SJCRH30 (cell line): ENCODE measurements around the gene WNT2B. TPM values are rescaled to one million over a fixed set of nuclear protein-coding genes. Genes with fewer than 3 reads are reported as not detected.
"Not testable (repeated sequence)": the region's sequence is repeated elsewhere in the genome, so short reads cannot be mapped to it uniquely, and the experiment has no call there.

Experiments used
- DNase-seq, 2 experiments: peaks; one replicate each; pipeline ENCODE4 v3.0.0-alpha.2; 2015 to 2020
- H3K27ac ChIP-seq: fragments of 250-450 bp; sonication (Bioruptor Pico); 2 replicates; pipeline ENCODE4 v1.5.1; 2020; ENCODE audit warnings: mild to moderate bottlenecking, moderate library complexity
- H3K27me3 ChIP-seq: fragments of 250-450 bp; sonication (Bioruptor Pico); 2 replicates; pipeline ENCODE4 v1.5.1; 2020; ENCODE audit warnings: mild to moderate bottlenecking, moderate library complexity
- H3K36me3 ChIP-seq: fragments of 250-450 bp; sonication (Bioruptor Pico); 2 replicates; pipeline ENCODE4 v1.5.1; 2020; ENCODE audit warnings: mild to moderate bottlenecking, moderate library complexity
- H3K4me1 ChIP-seq: fragments of 250-450 bp; sonication (Bioruptor Pico); 2 replicates; pipeline ENCODE4 v1.5.1; 2020; ENCODE audit warnings: mild to moderate bottlenecking, moderate library complexity
- H3K4me3 ChIP-seq: fragments of 250-450 bp; sonication (Bioruptor Pico); 2 replicates; pipeline ENCODE4 v1.5.1; 2020; ENCODE audit warnings: mild to moderate bottlenecking, moderate library complexity
- H3K9me3 ChIP-seq: fragments of 250-450 bp; sonication (Bioruptor Pico); replicated peaks from 2 replicates; pipeline ENCODE4 v1.5.1; 2020; ENCODE audit warnings: mild to moderate bottlenecking, moderate library complexity
- total RNA-seq: library from RNA; depleted of rRNA; stranded (reverse); fragments of >200 nt; shearing (Covaris generic); gene quantifications from 2 replicates; pipeline ENCODE4 v1.2.3, GENCODE V29; 2014; rRNA removed

WNT2B gene
- 0.15 and 0.28 TPM in 2 replicates for total RNA-seq

DNA sequence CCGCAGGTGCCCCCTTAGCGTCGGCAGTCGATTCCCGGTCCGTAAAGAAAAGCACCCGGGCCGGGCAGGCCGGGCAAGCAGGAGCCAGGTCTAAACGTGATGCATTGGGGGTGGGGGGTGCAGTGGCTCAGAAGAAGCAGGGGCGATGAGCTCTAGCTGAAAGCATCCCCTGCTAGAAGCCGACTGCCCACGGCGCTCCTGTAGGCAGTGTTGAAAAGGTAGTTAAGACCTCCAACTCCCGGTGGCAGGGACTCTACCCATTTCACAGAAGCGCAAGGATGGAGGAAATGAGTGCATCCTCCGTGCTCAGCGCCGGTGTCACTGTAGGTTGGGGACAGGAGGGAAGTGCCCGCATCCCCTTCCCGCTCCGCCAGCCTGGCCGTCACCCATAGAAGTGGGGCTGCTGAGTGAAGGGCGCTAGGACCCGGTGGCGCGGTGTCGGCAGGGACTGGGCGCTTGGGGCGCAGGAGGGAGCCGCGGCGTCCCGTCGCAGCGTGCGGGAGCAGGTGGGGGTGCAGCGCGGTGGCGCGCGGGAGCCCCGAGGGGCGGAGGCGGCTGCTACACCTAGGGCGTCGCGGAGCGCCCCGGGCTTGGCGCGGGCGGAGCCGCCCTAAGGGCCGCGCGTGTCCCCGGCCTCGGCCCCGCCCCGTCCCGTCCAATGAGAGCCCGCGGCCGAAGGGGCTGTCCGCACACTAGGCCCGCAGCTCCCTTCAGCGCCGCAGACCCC is at the start of gene WNT2B:
WNT2B (plus strand) TSS at position 688 of the 727 bp plus-strand sequence. CDS start 298 bp downstream, outside the sequence.
- peaks cover 24% of the 10 kb centered on the region for H3K4me1 ChIP-seq
- no peak for DNase-seq
- no peaks in the 10 kb centered on the region for H3K36me3 ChIP-seq
- no peaks in the 10 kb centered on the region for H3K9me3 ChIP-seq
- H3K27ac ChIP-seq: no peak within 1 kb of the TSS
- no peaks in the 10 kb centered on the region for H3K27me3 ChIP-seq
- H3K4me3 ChIP-seq: peak within 1 kb of the TSS; percentile 53

DNA sequence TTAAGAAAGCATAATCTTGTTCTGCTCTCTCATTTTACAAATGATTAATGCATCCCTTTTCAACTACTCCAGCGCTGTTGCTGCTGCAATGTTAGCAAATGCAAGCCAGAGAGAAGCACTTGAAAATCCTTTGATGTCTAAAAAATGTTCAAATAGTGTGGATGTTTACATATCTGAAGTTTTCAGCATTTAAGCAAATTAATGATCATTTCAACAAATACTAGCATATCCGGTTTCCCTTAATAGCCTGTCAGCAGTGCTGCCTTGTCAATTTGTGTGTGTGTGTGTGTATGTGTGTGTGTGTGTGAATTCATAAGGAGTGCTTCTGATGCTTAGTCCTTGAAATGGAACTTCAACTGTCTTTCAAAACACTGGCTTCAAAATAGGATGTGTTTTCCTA is 48.1 kb upstream of the WNT2B start:
- no peak for DNase-seq
- H3K4me3 ChIP-seq: no peak overlapping the region
- H3K9me3 ChIP-seq: no peaks in the 10 kb centered on the region
- H3K27me3 ChIP-seq: no peaks in the 10 kb centered on the region
- no peak overlapping the region for H3K27ac ChIP-seq
- peaks cover 26% of the 10 kb centered on the region for H3K36me3 ChIP-seq
- H3K4me1 ChIP-seq: peaks cover 2% of the 10 kb centered on the region; the same call in 1 of the 2 replicates

DNA sequence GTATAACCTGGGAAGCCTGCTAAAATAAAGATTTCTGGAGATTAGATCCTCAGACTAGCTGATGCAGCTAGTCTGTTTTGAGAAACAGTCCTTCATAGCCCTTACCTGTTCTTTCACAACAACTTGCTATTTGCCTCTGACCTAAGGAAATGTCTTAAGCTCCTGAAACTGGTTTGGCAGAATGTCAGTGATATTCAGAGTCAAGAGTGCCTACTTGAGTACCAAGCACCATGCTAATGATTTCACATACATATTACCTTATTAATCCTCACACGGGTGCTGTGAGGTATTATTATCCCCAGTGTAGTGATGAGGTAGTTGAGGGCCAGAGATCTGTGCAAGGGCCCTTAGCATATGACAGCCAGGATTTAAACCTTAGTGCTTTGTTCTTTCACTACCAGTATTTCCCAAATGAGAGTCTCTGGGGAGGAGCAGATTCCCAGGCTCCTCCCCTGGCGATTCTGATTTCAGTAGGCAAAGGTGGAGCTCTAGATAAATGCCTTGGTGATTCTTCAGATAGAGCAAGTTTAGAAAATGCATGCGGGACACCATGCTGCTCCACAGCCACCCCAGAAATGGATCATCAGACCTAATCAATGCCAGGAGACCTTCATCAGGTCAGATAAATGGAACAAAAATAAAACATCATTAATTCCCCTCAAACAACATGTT is 47.4 kb upstream of the WNT2B start:
- H3K36me3 ChIP-seq: peaks cover 20% of the 10 kb centered on the region
- DNase-seq: no peak
- no peak overlapping the region for H3K27ac ChIP-seq
- H3K4me1 ChIP-seq: peaks cover 5% of the 10 kb centered on the region; the same call in 1 of the 2 replicates
- H3K4me3 ChIP-seq: no peak overlapping the region
- H3K9me3 ChIP-seq: no peaks in the 10 kb centered on the region
- H3K27me3 ChIP-seq: no peaks in the 10 kb centered on the region

DNA sequence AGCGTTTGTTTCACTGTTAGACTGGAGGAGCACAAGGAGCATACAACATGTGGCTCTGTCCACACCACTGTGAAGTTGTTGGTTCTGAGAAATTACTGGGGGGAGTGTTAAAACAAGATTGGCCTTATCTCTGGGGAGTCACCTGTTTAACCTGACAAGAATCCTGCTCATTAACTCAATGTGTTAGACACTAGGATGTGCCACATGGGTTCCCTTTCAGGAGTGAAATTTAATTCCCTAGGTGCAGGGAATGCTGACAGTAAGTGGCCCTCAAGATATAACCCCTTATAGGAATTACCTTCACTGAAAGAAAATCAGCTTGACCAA is 45.8 kb upstream of the WNT2B start:
- no peaks in the 10 kb centered on the region for H3K9me3 ChIP-seq
- H3K27ac ChIP-seq: no peak overlapping the region
- DNase-seq: no peak
- H3K27me3 ChIP-seq: no peaks in the 10 kb centered on the region
- no peak overlapping the region for H3K4me3 ChIP-seq
- peaks cover 5% of the 10 kb centered on the region; the same call in 1 of the 2 replicates for H3K4me1 ChIP-seq
- H3K36me3 ChIP-seq: peaks cover 9% of the 10 kb centered on the region

DNA sequence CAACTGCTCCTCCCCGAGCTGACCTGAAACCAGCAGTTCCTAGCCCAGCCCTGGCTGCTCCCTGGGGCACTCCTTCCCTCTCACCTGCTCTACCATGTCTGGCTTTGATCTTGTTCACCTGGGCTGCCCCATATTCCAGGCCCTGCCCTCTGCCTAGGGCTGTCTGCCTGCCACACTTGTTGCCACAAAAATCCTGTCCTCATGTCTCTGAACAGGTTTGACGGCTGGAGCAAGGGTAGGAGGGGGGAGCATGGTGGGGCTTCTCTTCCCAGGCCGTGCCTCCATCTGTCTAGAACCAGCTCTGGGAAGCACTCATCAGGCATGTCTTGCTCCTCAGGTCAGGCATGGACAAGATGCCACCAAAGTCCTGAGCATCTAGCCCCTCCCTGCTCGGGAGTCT is 44.3 kb upstream of the WNT2B start:
- DNase-seq: no peak
- H3K27ac ChIP-seq: no peak overlapping the region
- H3K9me3 ChIP-seq: no peaks in the 10 kb centered on the region

DNA sequence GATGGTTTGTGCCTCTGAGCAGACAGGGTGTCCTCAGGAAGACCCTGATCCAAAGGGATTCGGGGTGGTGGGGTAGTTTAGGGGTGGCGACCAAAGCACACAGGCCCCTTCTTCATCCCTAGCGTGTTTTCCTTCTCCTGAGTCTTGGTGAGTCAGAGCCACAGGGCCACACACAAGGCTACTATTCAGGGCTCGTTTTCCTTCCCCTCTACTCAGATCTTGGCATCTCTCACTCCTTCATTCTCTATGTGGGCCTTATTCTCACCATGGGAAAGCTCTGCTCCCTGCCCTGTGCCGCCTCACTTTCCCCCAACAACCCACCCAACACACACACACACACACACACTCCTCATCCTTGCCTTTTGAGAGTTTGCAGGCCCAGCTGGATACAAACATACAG is 43.6 kb upstream of the WNT2B start:
- Histone ChIP-seq H3K27me3 (no peaks in the 10 kb centered on the region), H3K27ac (no peak overlapping the region), H3K36me3 (no peaks in the 10 kb centered on the region; the same call in 1 of the 2 replicates), H3K4me3 (no peak overlapping the region), H3K9me3 (no peaks in the 10 kb centered on the region), H3K4me1 (peaks cover 5% of the 10 kb centered on the region; the same call in 1 of the 2 replicates)
- no peak for DNase-seq

More for the DNA sequence above, 44.3 kb upstream of the WNT2B start:
- peaks cover 2% of the 10 kb centered on the region for H3K36me3 ChIP-seq
- no peaks in the 10 kb centered on the region for H3K27me3 ChIP-seq
- peaks cover 5% of the 10 kb centered on the region; the same call in 1 of the 2 replicates for H3K4me1 ChIP-seq
- no peak overlapping the region for H3K4me3 ChIP-seq

DNA sequence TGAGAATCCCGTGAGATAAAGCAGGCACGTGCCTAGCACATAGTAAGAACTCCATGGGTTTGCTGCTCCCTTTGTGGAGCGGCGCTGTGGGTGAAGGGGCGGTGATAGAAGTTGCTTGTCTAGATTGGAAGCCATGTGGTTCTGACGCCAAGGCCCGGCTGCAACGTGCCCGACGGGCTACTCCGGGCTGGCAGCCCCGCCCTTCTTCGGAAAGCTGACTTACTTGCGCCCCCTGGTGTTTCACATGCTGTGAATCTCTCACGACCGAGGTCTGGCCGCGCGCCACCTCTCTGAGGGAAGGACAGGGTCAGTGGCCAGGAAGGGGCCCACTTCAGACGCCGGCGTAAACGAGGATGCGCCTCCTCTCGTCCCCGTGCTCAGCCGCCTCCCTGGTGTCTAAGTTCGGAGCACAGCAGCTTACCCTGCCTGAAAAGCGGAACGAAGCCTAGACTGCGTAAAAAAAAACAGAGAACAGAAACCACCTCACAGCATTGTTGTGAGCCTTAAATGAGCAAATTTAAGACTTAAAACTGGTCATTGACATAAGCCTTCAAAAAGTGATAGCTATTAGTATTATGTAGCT is 42.6 kb upstream of the WNT2B start:
- Histone ChIP-seq H3K27me3 (no peaks in the 10 kb centered on the region), H3K36me3 (no peaks in the 10 kb centered on the region), H3K9me3 (no peaks in the 10 kb centered on the region), H3K4me3 (peak overlapping the region; percentile 47), H3K27ac (no peak overlapping the region), H3K4me1 (peaks cover 5% of the 10 kb centered on the region; the same call in 1 of the 2 replicates)
- DNase-seq: peak; percentile 95 to 97

DNA sequence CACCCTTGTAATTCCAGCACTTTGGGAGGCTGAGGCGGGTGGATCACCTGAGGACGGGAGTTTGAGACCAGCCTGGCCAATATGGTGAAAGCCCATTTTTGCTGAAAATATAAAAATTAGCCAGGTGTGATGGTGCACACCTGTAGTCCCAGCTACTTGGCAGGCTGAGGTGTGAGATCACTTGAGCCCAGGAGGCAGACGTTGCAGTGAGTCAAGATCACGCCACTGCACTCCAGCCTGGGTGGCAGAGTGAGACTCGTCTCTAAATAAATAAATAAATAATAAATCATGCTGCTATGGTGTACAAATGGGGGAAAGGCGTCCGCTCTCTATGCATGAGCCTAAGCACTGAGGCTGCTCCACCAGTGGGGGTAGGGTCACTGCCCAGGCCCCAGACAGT is 38.4 kb upstream of the WNT2B start:
- H3K27me3 ChIP-seq, H3K4me3 ChIP-seq, H3K36me3 ChIP-seq, H3K9me3 ChIP-seq, H3K4me1 ChIP-seq, H3K27ac ChIP-seq, DNase-seq: not testable (repeated sequence)

DNA sequence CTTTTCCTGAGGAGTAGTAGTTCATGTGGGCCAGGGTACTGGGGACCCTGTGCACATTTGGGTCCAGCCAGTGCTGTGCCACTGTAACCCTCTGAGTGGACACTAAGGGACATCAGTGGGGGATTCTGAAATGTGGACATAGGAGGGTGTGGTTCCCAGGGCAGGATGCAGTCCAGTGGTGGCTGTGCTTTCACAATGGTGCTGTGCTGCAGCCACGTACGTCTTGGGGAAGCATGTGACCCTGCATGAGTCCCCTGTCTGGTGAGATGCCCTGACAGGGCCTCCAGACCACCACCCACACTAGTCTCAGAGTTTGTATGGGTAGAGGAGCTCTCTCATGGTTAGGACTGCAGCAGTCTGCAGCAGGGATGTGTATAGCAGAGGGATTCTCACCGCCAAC is 37.8 kb upstream of the WNT2B start:
- no peaks in the 10 kb centered on the region; the same call in 1 of the 2 replicates for H3K4me1 ChIP-seq
- no peaks in the 10 kb centered on the region for H3K9me3 ChIP-seq
- H3K27me3 ChIP-seq: no peaks in the 10 kb centered on the region
- DNase-seq: no peak
- no peak overlapping the region for H3K27ac ChIP-seq
- no peaks in the 10 kb centered on the region for H3K36me3 ChIP-seq
- no peak overlapping the region for H3K4me3 ChIP-seq

DNA sequence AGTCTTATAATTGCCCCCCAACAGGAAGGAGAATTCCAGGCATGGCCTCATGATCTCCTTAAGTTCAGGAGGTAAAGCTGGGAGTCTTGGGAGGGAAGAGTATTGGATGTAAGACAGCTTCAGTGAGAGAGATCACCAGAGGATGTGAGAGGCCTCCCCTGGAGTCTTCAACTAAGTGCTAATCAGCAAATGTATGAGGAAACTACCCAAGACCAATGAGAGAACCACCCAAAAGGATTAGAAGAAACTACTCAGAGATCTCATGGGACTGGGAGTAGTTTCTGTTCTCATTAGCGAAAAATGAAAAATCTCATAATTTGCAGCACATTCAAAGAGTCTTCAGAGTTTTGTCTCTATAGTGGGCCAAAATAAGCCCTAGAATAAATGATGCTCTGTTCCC is 36.6 kb upstream of the WNT2B start:
- no peaks in the 10 kb centered on the region for H3K36me3 ChIP-seq
- H3K4me1 ChIP-seq: no peaks in the 10 kb centered on the region
- no peak for DNase-seq
- H3K27me3 ChIP-seq: no peaks in the 10 kb centered on the region
- no peak overlapping the region for H3K27ac ChIP-seq
- no peak overlapping the region for H3K4me3 ChIP-seq
- H3K9me3 ChIP-seq: no peaks in the 10 kb centered on the region

DNA sequence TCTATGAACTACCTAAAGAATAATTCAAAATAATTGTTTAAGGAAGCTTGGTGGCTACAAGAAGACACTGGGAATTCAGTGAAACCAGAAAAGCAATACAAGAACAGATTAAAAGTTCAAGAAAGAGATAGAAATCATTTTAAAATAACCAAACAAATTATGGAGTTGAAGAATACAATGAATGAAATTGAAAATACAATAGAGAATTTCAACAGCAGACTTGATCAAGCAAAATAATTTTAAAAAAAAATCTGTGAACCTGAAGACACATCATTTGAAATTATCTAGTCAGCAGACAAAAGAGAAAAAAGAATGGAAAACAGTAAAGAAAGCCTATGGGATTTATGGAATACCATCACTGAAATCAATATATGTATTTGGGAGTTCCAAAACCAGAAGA is 31.2 kb upstream of the WNT2B start:
- no peak overlapping the region for H3K27ac ChIP-seq
- no peak for DNase-seq
- peaks cover 8% of the 10 kb centered on the region; the same call in 1 of the 2 replicates for H3K9me3 ChIP-seq
- H3K4me1 ChIP-seq: no peaks in the 10 kb centered on the region
- no peaks in the 10 kb centered on the region for H3K27me3 ChIP-seq
- H3K4me3 ChIP-seq: no peak overlapping the region
- no peaks in the 10 kb centered on the region for H3K36me3 ChIP-seq

DNA sequence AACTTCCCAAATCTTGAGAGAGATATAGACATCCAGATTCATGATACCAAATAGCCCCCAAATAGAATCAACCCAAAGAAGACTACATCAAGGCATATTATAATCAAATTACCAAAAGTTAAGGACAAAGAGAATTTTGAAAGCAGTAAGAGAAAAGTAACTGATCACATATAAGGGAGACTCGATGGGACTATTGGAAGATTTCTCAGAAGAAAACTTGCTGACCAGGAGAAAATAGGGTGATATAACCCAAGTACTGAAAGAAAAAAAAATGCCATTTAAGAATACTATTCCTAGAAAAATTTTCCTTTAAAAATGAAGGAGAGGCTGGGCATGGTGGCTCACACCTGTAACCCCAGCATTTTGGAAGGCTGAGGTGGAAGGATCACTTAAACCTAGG is 30.5 kb upstream of the WNT2B start:
- Histone ChIP-seq H3K36me3 (no peaks in the 10 kb centered on the region), H3K9me3 (peaks cover 10% of the 10 kb centered on the region; the same call in 1 of the 2 replicates), H3K4me3 (no peak overlapping the region), H3K27ac (no peak overlapping the region), H3K27me3 (no peaks in the 10 kb centered on the region), H3K4me1 (no peaks in the 10 kb centered on the region)
- DNase-seq: no peak

DNA sequence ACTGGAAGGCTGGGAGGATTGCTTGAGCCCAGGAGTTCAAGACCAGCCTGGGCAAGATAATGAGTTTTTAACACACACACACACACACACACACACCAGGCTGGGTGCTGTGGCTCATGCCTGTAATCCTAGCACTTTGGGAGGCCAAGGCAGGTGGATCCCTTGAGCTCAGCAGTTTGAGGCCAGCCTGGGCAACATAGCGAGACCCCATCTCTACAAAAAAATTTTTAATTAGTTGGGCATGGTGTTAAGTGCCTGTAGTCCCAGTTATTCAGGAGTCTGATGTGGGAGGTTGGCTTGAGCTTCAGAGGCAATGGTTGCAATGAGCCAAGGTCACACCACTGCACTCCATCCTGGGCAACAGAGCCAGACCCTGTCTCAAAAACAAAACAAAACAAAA is 22.7 kb upstream of the WNT2B start:
- not testable (repeated sequence) for DNase-seq, H3K27me3 ChIP-seq, H3K36me3 ChIP-seq, H3K4me3 ChIP-seq, H3K4me1 ChIP-seq, H3K27ac ChIP-seq, H3K9me3 ChIP-seq

DNA sequence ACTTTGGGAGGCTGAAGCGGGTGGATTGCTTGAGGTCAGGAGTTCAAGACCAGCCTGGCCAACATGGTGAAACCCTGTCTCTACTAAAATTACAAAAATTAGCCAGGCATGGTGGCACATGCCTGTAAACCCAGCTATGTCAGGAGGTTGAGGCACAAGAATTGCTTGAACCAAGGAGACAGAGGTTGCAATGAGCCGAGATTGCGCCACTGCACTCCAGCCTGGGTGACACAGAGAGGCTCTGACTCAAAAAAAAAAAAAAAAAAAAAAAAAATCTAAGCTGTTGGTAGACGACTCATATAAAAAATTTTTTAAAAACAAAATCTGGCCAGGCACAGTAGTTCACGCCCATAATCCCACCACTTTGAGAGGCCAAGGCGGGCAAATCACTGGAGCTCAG is 21.1 kb upstream of the WNT2B start:
- DNase-seq, H3K36me3 ChIP-seq, H3K27me3 ChIP-seq, H3K4me3 ChIP-seq, H3K9me3 ChIP-seq, H3K4me1 ChIP-seq, H3K27ac ChIP-seq: not testable (repeated sequence)

DNA sequence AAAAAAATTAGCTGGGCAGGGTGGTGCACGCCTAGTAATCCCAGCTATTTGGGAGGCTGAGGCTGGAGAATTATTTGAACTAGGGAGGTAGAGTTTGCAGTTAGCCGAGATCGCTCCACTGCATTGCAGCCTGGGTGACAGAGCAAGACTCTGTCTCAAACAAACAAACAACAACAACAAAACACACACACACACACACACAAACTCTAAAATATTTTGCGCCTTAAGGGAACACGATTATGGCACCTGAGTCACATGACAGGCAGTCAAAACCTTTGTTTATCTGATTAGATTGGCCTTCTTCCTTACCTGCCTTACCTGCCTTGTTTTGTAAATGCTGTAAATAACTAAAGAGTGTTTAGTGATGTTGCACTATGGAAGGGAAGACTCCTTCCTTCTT is 20.6 kb upstream of the WNT2B start:
- Histone ChIP-seq H3K27me3 (no peaks in the 10 kb centered on the region), H3K9me3 (0 out of 2 replicates have a peak, but pooled peaks cover 1% of the 10 kb centered on the region), H3K4me1 (no peaks in the 10 kb centered on the region), H3K36me3 (no peaks in the 10 kb centered on the region), H3K4me3 (no peak overlapping the region), H3K27ac (no peak overlapping the region)
- no peak for DNase-seq
